8988T (cell line): ENCODE data around the gene SORD.
"Not testable (repeated sequence)": the region's sequence is repeated elsewhere in the genome, so short reads cannot be mapped to it uniquely, and the experiment has no call there.

Experiments used
- DNase-seq: peaks from one replicate; pipeline ENCODE4 v3.0.0; 2011

SORD gene

GRCh38 chr15:45025627-45026026 lies 2.6 kb downstream of the SORD start:
- DNase-seq, result not testable (repeated sequence)

- DNase-seq, result no peak
Measured at GRCh38 chr15:45026651-45027190, 3.7 kb downstream of the SORD start.

- DNase-seq, result no peak
Measured at GRCh38 chr15:45027220-45027619, 4.2 kb downstream of the SORD start.

GRCh38 chr15:45030743-45031142 lies 7.7 kb downstream of the SORD start:
- DNase-seq, result no peak

- not testable (repeated sequence) for DNase-seq
Measured at GRCh38 chr15:45031522-45032028, 8.6 kb downstream of the SORD start.

- not testable (repeated sequence) for DNase-seq
Measured at GRCh38 chr15:45032501-45032900, 9.5 kb downstream of the SORD start.

GRCh38 chr15:45034087-45034486 lies 11.1 kb downstream of the SORD start:
- DNase-seq, result not testable (repeated sequence)

- DNase-seq, result not testable (repeated sequence)
Measured at GRCh38 chr15:45034600-45035375, 11.8 kb downstream of the SORD start.

GRCh38 chr15:45036812-45037781 lies 14.1 kb downstream of the SORD start:
- DNase-seq, result not testable (repeated sequence)

GRCh38 chr15:45037936-45038335 lies 14.9 kb downstream of the SORD start:
- DNase-seq, result no peak

GRCh38 chr15:45040396-45040795 lies 17.4 kb downstream of the SORD start:
- not testable (repeated sequence) for DNase-seq

GRCh38 chr15:45041538-45041937 lies 18.5 kb downstream of the SORD start:
- not testable (repeated sequence) for DNase-seq

- DNase-seq, result not testable (repeated sequence)
Measured at GRCh38 chr15:45042859-45043258, 19.9 kb downstream of the SORD start.

GRCh38 chr15:45044270-45044669 lies 21.3 kb downstream of the SORD start:
- not testable (repeated sequence) for DNase-seq

GRCh38 chr15:45048449-45048793 lies 25.4 kb downstream of the SORD start:
- DNase-seq, result not testable (repeated sequence)

- no peak for DNase-seq
Measured at GRCh38 chr15:45048794-45049631, 26.0 kb downstream of the SORD start.

GRCh38 chr15:45050587-45050986 lies 27.6 kb downstream of the SORD start:
- DNase-seq, result no peak

GRCh38 chr15:45052676-45053075 lies 29.7 kb downstream of the SORD start:
- DNase-seq, result not testable (repeated sequence)

- DNase-seq, result not testable (repeated sequence)
Measured at GRCh38 chr15:45058690-45059675, 36.0 kb downstream of the SORD start.

- not testable (repeated sequence) for DNase-seq
Measured at GRCh38 chr15:45062301-45062700, 39.3 kb downstream of the SORD start.

GRCh38 chr15:45064386-45064785 lies 41.4 kb downstream of the SORD start:
- DNase-seq, result no peak
